ENCODE measurements around the gene PLXNB3. TPM values are rescaled to one million over a fixed set of nuclear protein-coding genes. Genes with fewer than 3 reads are reported as not detected.

The PLXNB3 gene
- total RNA-seq, 1 donor from 2014 or later, result 0.98 TPM

DNA sequence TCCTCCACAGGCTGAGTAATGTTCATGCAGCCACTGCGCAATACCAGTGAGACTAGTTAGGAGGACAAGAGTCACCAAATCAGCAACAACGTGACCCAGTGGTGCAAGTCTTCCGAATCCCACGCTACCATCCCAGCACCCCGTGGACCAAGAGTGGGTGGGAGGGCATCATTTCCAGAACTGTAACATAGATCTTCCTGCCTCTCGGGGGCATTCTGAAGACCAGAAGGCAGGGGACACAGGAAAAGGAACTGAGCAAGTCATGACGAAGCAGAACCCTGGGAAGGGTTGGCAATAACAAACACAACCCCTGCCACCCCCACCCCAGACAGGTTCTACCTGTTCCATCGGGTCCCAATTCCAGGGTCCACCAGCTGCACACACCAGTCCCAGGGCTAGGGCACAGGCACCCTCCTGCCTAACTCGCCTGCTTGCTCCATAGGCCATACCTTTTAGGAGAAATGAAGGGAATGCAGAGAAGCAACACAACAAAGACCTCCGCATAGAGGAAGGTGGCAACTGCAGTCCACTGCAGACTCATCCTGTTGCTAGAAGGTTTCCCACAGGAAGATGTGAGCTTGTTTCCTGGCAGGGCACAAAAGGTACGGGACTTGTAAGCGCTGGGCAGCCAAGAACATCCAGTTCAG, 41.2 kb upstream of the PLXNB3 start:
- H3K27me3 Mint-ChIP-seq, result no peaks in the 10 kb centered on the region
- H3K27ac Mint-ChIP-seq, result peak overlapping the region; percentile 96
- peaks cover 9% of the 10 kb centered on the region for H3K36me3 Mint-ChIP-seq (ENCODE audit: insufficient read depth)
- H3K9me3 Mint-ChIP-seq (ENCODE audit: low read depth), result no peaks in the 10 kb centered on the region
- no peak for DNase-seq (ENCODE audit: low spot score, unreplicated experiment)
- peaks cover 16% of the 10 kb centered on the region for H3K4me1 Mint-ChIP-seq (ENCODE audit: low read depth)
- peak overlapping the region; percentile 80 for H3K4me3 Mint-ChIP-seq (ENCODE audit: low read depth)
- TF ChIP-seq, protein P1, sequence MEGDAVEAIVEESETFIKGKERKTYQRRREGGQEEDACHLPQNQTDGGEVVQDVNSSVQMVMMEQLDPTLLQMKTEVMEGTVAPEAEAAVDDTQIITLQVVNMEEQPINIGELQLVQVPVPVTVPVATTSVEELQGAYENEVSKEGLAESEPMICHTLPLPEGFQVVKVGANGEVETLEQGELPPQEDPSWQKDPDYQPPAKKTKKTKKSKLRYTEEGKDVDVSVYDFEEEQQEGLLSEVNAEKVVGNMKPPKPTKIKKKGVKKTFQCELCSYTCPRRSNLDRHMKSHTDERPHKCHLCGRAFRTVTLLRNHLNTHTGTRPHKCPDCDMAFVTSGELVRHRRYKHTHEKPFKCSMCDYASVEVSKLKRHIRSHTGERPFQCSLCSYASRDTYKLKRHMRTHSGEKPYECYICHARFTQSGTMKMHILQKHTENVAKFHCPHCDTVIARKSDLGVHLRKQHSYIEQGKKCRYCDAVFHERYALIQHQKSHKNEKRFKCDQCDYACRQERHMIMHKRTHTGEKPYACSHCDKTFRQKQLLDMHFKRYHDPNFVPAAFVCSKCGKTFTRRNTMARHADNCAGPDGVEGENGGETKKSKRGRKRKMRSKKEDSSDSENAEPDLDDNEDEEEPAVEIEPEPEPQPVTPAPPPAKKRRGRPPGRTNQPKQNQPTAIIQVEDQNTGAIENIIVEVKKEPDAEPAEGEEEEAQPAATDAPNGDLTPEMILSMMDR (IDR thresholded peaks at IDR 0.05; ENCODE audit: unreplicated experiment), result no peak

DNA sequence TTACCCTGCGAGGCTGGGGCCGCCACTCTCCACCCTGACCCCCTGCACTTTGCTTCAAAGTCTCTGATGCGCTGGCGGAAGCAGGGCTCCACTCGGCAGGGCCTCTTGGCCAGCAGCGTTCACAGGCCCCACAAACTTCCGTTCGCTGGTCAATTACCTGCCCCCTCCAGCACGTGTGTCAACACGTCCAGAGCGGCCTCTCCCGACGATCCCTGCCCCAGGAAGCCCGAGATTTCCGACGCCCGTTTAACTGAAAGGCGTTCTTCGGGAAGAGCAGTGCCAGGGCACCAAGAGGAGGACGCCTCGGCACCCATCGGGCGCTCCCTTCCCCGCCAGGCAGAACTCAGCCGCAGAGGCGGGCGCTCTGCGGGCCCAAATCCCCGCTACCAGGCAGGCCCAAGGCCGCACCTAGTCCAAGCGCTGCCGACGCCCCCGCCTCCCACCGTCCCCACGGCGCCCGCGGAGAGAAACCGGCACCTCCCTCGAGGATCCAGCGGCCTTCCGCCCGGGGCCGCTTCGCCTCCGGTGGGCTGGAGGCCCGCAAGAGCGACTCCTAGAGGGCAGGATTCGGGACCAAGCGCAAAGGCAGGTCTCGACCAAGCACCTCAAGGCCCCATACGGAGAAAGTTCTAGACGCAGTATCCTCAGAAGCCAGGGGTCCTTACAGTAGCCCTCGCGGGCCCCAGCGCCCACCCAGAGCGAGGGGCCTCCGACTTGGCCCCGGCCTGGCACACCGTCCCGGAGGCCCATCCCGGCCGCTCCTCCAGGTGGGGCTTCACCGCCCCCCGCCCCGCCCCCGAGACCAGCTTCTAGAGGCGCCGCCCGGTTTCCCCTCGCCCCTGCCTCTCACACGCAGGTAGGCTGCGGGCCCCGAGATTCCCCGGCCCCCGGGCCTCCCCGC, 40.4 kb upstream of the PLXNB3 start:
- Mint-ChIP-seq H3K36me3 (ENCODE audit: insufficient read depth) (peaks cover 9% of the 10 kb centered on the region), H3K4me3 (ENCODE audit: low read depth) (peak overlapping the region; percentile 80), H3K27me3 (no peaks in the 10 kb centered on the region), H3K4me1 (ENCODE audit: low read depth) (peaks cover 16% of the 10 kb centered on the region), H3K27ac (peak overlapping the region; percentile 96), H3K9me3 (ENCODE audit: low read depth) (no peaks in the 10 kb centered on the region)
- TF ChIP-seq, protein P1 (IDR thresholded peaks at IDR 0.05; ENCODE audit: unreplicated experiment), result peak; percentile 45
- peak; percentile 24 for DNase-seq (ENCODE audit: low spot score, unreplicated experiment)

DNA sequence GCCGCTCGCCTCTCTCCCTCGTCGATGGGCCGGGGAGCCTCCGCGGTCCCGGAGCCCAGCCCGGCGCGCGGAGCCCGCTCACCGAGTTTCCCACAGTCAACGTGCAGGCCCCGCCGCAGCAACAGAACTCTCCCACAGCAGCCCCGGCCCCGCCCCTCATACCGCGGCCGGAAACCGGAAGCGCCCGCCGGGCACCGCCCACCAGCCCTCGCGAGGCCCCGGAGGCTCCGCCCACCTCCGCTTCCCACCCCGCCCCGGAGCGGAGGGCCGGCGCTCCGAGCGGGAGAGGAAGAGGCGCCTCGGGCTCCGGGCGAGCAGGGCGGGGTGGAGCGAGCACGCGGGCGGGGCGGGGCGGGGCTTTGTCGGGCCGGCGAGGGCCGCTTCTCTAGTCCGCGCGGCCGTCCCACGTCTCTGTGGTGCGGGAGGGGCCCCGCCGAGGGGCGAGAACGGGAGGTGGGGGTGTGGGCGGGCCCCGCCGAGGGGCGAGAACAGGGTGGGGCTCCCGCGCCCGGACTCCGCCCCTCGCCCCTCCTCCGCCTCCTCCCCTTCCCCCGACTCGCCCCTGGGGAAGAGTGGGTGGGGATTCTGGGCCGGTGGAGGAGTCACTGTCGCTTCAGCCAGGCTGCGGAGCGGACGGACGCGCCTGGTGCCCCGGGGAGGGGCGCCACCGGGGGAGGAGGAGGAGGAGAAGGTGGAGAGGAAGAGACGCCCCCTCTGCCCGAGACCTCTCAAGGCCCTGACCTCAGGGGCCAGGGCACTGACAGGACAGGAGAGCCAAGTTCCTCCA, 39.6 kb upstream of the PLXNB3 start, which contains the start of the genes ABCD1 and BCAP31:
TSS of gene ABCD1 (plus strand) at position 605 of the 787 bp plus-strand sequence. CDS start 411 bp downstream, outside the sequence.
TSS of gene BCAP31 (minus strand) at position 136 of the 787 bp plus-strand sequence. CDS start 1,143 bp downstream, outside the sequence.
- DNase-seq (ENCODE audit: low spot score, unreplicated experiment), result peak; percentile 76
- peak within 1 kb of the TSS; percentile 96 for H3K27ac Mint-ChIP-seq
- TF ChIP-seq, protein P1 (IDR thresholded peaks at IDR 0.05; ENCODE audit: unreplicated experiment), result no peak
- H3K4me1 Mint-ChIP-seq (ENCODE audit: low read depth), result peaks cover 16% of the 10 kb centered on the region
- H3K9me3 Mint-ChIP-seq (ENCODE audit: low read depth), result no peaks in the 10 kb centered on the region
- H3K27me3 Mint-ChIP-seq, result no peaks in the 10 kb centered on the region
- H3K4me3 Mint-ChIP-seq (ENCODE audit: low read depth), result peak within 1 kb of the TSS; percentile 80
- H3K36me3 Mint-ChIP-seq (ENCODE audit: insufficient read depth), result peaks cover 7% of the 10 kb centered on the region

DNA sequence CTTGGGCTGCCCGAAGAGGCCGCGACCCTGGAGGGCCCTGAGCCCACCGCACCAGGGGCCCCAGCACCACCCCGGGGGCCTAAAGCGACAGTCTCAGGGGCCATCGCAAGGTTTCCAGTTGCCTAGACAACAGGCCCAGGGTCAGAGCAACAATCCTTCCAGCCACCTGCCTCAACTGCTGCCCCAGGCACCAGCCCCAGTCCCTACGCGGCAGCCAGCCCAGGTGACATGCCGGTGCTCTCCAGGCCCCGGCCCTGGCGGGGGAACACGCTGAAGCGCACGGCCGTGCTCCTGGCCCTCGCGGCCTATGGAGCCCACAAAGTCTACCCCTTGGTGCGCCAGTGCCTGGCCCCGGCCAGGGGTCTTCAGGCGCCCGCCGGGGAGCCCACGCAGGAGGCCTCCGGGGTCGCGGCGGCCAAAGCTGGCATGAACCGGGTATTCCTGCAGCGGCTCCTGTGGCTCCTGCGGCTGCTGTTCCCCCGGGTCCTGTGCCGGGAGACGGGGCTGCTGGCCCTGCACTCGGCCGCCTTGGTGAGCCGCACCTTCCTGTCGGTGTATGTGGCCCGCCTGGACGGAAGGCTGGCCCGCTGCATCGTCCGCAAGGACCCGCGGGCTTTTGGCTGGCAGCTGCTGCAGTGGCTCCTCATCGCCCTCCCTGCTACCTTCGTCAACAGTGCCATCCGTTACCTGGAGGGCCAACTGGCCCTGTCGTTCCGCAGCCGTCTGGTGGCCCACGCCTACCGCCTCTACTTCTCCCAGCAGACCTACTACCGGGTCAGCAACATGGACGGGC, 38.8 kb upstream of the PLXNB3 start:
- Mint-ChIP-seq H3K27me3 (no peaks in the 10 kb centered on the region), H3K36me3 (ENCODE audit: insufficient read depth) (peaks cover 7% of the 10 kb centered on the region), H3K9me3 (ENCODE audit: low read depth) (no peaks in the 10 kb centered on the region), H3K4me3 (ENCODE audit: low read depth) (peak overlapping the region; percentile 50), H3K27ac (no peak overlapping the region), H3K4me1 (ENCODE audit: low read depth) (peaks cover 16% of the 10 kb centered on the region)
- TF ChIP-seq, protein P1 (IDR thresholded peaks at IDR 0.05; ENCODE audit: unreplicated experiment), result no peak
- no peak for DNase-seq (ENCODE audit: low spot score, unreplicated experiment)
